HepG2 (cell line): ENCODE results near the gene CCDC196.

Experiments
- GATA4 ChIP-seq: sonication (generic); IDR thresholded peaks from 2 replicates; pipeline ENCODE4 v1.6.1; 2016; ENCODE audit warnings: antibody characterized with exemption, low read depth, borderline replicate concordance
- JUNB ChIP-seq: sonication (generic); formaldehyde crosslinking; IDR thresholded peaks from 2 replicates; pipeline ENCODE4 v1.8.0; 2022; ENCODE audit warnings: missing genetic modification reagents, mild to moderate bottlenecking, borderline replicate concordance
- NR3C1 ChIP-seq: sonication (generic); formaldehyde crosslinking; IDR thresholded peaks from 2 replicates; pipeline ENCODE4 v1.4.0; 2020; ENCODE audit warnings: missing genetic modification reagents
- PHF21A ChIP-seq: sonication (generic); formaldehyde crosslinking; IDR thresholded peaks from 2 replicates; pipeline ENCODE4 v1.5.0; 2020; ENCODE audit warnings: mild to moderate bottlenecking, missing genetic modification reagents
- TCF7L2 ChIP-seq: IDR thresholded peaks from 2 replicates; pipeline ENCODE4 v1.6.1; 2011; ENCODE audit warnings: mild to moderate bottlenecking, low read depth, low read length, moderate library complexity
- ZNF547 ChIP-seq: sonication (generic); formaldehyde crosslinking; IDR thresholded peaks from 2 replicates; pipeline ENCODE4 v1.5.1; 2020; ENCODE audit warnings: mild to moderate bottlenecking, missing genetic modification reagents
- ZNF589 ChIP-seq: sonication (generic); formaldehyde crosslinking; conservative IDR thresholded peaks from 2 replicates; pipeline ENCODE4 v1.8.0; 2022; ENCODE audit warnings: mild to moderate bottlenecking, moderate library complexity, missing genetic modification reagents
- TF ChIP-seq, protein P1 (sequence below): sonication (generic); formaldehyde crosslinking; IDR thresholded peaks from one replicate; pipeline ENCODE4 v1.5.1; 2020; ENCODE audit warnings: mild to moderate bottlenecking, missing genetic modification reagents; ENCODE audit errors: not compliant biosample characterization
- TF ChIP-seq, protein P2 (sequence below): sonication (generic); formaldehyde crosslinking; IDR thresholded peaks from 2 replicates; pipeline ENCODE4 v1.8.0; 2022; ENCODE audit warnings: missing genetic modification reagents, mild to moderate bottlenecking, moderate library complexity, borderline replicate concordance
- TF ChIP-seq, protein P3 (sequence below): sonication (generic); formaldehyde crosslinking; IDR thresholded peaks from 2 replicates; pipeline ENCODE4 v1.4.0; 2020; ENCODE audit warnings: mild to moderate bottlenecking, missing genetic modification reagents
- TF ChIP-seq, protein P4 (sequence below): sonication (generic); formaldehyde crosslinking; IDR thresholded peaks from 2 replicates; pipeline ENCODE4 v1.5.0; 2020; ENCODE audit warnings: mild to moderate bottlenecking, missing genetic modification reagents, moderate library complexity

DNA sequence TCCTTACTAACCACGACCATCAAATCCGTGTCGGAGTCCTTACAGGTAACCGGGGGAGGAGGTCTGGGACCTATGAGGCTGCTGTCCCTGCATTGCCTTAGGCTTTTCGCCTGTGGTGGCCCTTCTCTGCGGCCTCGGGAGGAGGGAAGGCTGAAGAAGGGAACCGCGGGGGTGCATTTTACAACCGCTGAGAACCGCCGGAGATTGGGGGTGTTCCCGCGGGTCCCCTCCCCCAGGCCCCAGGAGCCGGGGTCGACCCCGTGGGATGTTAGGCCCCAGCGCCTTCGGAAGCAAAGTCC, 22.3 kb downstream of the CCDC196 start:
- TF ChIP-seq, protein P1, sequence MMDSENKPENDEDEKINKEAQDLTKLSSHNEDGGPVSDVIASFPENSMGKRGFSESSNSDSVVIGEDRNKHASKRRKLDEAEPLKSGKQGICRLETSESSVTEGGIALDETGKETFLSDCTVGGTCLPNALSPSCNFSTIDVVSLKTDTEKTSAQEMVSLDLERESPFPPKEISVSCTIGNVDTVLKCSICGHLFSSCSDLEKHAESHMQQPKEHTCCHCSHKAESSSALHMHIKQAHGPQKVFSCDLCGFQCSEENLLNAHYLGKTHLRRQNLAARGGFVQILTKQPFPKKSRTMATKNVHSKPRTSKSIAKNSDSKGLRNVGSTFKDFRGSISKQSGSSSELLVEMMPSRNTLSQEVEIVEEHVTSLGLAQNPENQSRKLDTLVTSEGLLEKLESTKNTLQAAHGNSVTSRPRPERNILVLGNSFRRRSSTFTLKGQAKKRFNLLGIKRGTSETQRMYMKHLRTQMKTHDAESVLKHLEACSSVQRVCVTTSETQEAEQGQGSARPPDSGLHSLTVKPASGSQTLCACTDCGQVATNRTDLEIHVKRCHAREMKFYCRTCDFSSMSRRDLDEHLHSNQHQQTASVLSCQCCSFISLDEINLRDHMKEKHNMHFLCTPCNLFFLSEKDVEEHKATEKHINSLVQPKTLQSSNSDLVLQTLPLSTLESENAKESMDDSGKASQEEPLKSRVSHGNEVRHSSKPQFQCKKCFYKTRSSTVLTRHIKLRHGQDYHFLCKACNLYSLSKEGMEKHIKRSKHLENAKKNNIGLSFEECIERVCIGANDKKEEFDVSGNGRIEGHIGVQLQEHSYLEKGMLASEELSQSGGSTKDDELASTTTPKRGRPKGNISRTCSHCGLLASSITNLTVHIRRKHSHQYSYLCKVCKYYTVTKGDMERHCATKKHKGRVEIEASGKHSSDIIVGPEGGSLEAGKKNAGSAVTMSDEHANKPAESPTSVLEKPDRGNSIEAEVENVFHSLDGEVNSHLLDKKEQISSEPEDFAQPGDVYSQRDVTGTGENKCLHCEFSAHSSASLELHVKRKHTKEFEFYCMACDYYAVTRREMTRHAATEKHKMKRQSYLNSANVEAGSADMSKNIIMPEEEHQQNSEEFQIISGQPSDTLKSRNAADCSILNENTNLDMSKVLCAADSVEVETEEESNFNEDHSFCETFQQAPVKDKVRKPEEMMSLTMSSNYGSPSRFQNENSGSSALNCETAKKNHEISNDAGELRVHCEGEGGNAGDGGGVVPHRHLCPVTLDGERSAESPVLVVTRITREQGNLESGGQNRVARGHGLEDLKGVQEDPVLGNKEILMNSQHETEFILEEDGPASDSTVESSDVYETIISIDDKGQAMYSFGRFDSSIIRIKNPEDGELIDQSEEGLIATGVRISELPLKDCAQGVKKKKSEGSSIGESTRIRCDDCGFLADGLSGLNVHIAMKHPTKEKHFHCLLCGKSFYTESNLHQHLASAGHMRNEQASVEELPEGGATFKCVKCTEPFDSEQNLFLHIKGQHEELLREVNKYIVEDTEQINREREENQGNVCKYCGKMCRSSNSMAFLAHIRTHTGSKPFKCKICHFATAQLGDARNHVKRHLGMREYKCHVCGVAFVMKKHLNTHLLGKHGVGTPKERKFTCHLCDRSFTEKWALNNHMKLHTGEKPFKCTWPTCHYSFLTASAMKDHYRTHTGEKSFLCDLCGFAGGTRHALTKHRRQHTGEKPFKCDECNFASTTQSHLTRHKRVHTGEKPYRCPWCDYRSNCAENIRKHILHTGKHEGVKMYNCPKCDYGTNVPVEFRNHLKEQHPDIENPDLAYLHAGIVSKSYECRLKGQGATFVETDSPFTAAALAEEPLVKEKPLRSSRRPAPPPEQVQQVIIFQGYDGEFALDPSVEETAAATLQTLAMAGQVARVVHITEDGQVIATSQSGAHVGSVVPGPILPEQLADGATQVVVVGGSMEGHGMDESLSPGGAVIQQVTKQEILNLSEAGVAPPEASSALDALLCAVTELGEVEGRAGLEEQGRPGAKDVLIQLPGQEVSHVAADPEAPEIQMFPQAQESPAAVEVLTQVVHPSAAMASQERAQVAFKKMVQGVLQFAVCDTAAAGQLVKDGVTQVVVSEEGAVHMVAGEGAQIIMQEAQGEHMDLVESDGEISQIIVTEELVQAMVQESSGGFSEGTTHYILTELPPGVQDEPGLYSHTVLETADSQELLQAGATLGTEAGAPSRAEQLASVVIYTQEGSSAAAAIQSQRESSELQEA (CRISPR knock-in tag), result no peak
- TF ChIP-seq, protein P2, sequence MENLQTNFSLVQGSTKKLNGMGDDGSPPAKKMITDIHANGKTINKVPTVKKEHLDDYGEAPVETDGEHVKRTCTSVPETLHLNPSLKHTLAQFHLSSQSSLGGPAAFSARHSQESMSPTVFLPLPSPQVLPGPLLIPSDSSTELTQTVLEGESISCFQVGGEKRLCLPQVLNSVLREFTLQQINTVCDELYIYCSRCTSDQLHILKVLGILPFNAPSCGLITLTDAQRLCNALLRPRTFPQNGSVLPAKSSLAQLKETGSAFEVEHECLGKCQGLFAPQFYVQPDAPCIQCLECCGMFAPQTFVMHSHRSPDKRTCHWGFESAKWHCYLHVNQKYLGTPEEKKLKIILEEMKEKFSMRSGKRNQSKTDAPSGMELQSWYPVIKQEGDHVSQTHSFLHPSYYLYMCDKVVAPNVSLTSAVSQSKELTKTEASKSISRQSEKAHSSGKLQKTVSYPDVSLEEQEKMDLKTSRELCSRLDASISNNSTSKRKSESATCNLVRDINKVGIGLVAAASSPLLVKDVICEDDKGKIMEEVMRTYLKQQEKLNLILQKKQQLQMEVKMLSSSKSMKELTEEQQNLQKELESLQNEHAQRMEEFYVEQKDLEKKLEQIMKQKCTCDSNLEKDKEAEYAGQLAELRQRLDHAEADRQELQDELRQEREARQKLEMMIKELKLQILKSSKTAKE (CRISPR knock-in tag), result no peak
- TF ChIP-seq PHF21A, result no peak
- TF ChIP-seq, protein P3, sequence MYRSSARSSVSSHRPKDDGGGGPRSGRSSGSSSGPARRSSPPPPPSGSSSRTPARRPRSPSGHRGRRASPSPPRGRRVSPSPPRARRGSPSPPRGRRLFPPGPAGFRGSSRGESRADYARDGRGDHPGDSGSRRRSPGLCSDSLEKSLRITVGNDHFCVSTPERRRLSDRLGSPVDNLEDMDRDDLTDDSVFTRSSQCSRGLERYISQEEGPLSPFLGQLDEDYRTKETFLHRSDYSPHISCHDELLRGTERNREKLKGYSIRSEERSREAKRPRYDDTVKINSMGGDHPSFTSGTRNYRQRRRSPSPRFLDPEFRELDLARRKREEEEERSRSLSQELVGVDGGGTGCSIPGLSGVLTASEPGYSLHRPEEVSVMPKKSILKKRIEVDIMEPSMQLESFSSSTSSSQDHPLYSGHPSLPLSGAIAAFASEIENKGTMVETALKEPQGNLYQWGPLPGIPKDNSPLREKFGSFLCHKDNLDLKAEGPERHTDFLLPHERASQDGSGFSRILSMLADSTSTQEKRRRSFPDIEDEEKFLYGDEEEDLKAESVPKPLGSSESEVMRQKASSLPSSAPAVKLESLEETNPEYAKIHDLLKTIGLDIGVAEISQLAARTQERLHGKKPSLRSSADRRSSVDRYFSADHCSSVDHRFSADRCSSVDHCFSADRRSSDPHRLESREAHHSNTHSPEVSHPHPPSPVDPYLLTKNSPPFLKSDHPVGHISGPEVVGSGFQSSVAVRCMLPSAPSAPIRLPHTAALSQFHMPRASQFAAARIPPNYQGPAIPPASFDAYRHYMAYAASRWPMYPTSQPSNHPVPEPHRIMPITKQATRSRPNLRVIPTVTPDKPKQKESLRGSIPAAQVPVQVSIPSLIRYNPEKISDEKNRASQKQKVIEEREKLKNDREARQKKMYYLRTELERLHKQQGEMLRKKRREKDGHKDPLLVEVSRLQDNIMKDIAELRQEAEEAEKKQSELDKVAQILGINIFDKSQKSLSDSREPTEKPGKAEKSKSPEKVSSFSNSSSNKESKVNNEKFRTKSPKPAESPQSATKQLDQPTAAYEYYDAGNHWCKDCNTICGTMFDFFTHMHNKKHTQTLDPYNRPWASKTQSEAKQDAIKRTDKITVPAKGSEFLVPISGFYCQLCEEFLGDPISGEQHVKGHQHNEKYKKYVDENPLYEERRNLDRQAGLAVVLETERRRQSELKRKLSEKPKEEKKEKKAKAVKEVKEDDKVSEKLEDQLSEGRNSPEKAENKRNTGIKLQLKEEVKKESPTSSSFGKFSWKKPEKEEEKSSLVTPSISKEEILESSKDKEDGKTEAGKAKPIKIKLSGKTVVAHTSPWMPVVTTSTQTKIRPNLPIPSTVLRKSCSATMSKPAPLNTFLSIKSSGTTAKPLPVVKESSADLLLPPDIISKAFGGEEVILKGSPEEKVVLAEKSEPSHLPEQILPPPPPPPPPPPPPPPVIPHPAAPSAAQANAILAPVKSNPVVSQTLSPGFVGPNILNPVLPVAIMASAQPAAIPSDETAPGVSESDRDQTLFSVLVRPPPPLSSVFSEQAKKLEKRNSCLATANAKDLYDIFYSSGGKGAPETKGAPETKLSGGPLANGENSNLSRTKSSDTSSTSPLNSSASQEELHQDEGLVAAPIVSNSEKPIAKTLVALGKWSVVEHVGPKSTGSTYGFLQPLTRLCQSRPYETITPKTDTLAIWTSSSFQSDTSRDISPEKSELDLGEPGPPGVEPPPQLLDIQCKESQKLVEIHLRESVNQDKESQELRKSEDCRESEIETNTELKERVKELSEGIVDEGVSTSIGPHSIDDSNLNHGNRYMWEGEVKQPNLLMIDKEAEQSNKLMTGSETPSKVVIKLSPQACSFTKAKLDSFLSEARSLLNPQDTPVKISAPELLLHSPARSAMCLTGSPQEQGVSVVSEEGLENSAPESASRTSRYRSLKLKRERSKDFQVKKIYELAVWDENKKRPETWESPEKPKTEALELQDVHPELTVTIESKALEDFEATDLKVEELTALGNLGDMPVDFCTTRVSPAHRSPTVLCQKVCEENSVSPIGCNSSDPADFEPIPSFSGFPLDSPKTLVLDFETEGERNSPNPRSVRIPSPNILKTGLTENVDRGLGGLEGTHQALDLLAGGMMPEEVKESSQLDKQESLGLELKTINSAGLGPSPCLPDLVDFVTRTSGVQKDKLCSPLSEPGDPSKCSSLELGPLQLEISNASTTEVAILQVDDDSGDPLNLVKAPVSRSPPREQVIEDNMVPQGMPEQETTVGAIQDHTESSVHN (CRISPR knock-in tag), result no peak
- no peak for TF ChIP-seq JUNB (CRISPR knock-in tag)
- TF ChIP-seq, protein P4, sequence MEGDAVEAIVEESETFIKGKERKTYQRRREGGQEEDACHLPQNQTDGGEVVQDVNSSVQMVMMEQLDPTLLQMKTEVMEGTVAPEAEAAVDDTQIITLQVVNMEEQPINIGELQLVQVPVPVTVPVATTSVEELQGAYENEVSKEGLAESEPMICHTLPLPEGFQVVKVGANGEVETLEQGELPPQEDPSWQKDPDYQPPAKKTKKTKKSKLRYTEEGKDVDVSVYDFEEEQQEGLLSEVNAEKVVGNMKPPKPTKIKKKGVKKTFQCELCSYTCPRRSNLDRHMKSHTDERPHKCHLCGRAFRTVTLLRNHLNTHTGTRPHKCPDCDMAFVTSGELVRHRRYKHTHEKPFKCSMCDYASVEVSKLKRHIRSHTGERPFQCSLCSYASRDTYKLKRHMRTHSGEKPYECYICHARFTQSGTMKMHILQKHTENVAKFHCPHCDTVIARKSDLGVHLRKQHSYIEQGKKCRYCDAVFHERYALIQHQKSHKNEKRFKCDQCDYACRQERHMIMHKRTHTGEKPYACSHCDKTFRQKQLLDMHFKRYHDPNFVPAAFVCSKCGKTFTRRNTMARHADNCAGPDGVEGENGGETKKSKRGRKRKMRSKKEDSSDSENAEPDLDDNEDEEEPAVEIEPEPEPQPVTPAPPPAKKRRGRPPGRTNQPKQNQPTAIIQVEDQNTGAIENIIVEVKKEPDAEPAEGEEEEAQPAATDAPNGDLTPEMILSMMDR, result no peak
- no peak for TF ChIP-seq ZNF547 (CRISPR knock-in tag)
- TF ChIP-seq ZNF589, result no peak
- TF ChIP-seq GATA4, result no peak
- no peak for TF ChIP-seq TCF7L2
- TF ChIP-seq NR3C1 (CRISPR knock-in tag), result no peak
